Heart left ventricle (tissue), 13 donors: ENCODE data around the gene RPL37A.

ENCODE experiments used
- POLR2A ChIP-seq, 2 donors: fragments of 450-650 bp; IDR thresholded peaks; one replicate each; pipeline ENCODE4 v1.6.1; 2017; ENCODE audit warnings: antibody characterized with exemption in 2 of 2, mild to moderate bottlenecking in 2 of 2, moderate library complexity in 2 of 2
- TF ChIP-seq, protein P1 (sequence below), 12 donors: fragments of 200-600 bp; sonication (generic) in 4 of 12; IDR thresholded peaks; one replicate each; pipeline versions ENCODE4 v1.5.0 to v1.8.0; 2018 to 2022; ENCODE audit warnings: antibody characterized with exemption in 12 of 12, mild to moderate bottlenecking in 5 of 12
- donor health status: ischemic (EF 13 %, LVEDD 7.1; RV severe dilation, severe dysfunction).
- donor health status: DM: no; HTN: yes; CAD: no.
- donor health status: DM: no; HTN: no; CAD: no.
- donor health status: ischemic (EF 25% LVEDD 6.9; RV normal size, moderate dysfunction).
- donor health status: ischemic (EF 25% LVEDD 5.7; RV mildly dilated, moderate dysfunction).
- donor health status: ischemic (EF 35%, LVEDD 5.7; RV mildly dilated, moderate dysfunction).
- donor health status: nonischemic (EF 11% LVEDD 7.7; RV severe dilation, severe dysfunction).
- donor health status: DM: yes; HTN: yes; CAD: no.
- donor health status: PGD.
- donor health status: ischemic (EF 29% LVEDD 5.4; RV normal size, mild dysfunction).
- donor health status: nonischemic (EF 23%, LVEDD 6.1; RV moderate dilation, normal function).

DNA sequence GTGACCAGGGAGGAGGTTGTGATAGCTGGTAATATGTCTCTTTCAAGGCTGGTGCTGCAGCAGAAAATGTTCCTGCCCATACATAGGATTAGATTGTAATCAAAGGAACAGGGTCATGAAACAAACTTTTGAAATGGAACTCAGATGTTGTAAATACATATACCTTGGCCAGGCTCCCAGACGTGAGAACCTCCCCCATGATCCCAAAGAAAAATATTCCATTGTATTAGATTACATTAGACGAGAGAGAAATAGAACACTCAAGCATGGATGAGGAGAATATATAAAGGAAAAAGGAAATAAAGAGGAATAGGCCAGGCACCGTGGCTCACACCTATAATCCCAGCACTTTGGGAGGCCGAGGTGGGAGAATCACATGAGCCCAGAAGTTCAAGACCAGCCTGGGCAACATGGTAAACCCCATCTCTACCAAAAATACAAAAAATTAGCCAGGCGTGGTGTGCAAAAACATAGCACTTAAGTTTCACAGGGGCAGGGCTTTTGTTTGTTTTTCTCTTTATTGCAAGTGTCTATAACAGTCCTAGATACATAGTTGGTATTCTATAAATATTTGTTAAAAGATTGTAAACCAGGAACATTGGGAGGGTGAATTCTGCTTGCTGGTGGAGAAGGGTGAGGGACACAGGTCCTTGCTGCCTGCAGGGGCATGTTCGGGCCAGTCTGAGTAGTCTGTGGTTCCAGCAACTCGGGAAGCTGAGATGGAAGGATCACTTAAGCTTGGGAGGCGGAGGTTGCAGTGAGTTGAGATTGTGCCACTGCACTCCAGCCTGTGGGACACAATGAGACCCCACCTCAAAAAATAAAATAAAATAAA is 52.8 kb downstream of the RPL37A start:
- TF ChIP-seq, protein P1, sequence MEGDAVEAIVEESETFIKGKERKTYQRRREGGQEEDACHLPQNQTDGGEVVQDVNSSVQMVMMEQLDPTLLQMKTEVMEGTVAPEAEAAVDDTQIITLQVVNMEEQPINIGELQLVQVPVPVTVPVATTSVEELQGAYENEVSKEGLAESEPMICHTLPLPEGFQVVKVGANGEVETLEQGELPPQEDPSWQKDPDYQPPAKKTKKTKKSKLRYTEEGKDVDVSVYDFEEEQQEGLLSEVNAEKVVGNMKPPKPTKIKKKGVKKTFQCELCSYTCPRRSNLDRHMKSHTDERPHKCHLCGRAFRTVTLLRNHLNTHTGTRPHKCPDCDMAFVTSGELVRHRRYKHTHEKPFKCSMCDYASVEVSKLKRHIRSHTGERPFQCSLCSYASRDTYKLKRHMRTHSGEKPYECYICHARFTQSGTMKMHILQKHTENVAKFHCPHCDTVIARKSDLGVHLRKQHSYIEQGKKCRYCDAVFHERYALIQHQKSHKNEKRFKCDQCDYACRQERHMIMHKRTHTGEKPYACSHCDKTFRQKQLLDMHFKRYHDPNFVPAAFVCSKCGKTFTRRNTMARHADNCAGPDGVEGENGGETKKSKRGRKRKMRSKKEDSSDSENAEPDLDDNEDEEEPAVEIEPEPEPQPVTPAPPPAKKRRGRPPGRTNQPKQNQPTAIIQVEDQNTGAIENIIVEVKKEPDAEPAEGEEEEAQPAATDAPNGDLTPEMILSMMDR (IDR thresholded peaks at IDR 0.05) = no peak
- no peak for TF ChIP-seq POLR2A (IDR thresholded peaks at IDR 0.05)
